Peyer's patch (tissue), 4 donors: ENCODE results near the gene HSBP1L1. TPM values are rescaled to one million over a fixed set of nuclear protein-coding genes. Genes with fewer than 3 reads are reported as not detected.

Source experiments
- DNase-seq, 3 donors: peaks; one replicate each; pipeline ENCODE4 v3.0.0-alpha.2; 2017 to 2019
- H3K27ac ChIP-seq, 4 donors: fragments of 200-600 bp; sonication (generic); one replicate each; pipeline ENCODE4 v1.5.1; 2016 to 2019
- H3K27me3 ChIP-seq, 2 donors: fragments of 200-600 bp; sonication (generic); one replicate each; pipeline ENCODE4 v1.5.1; 2019
- H3K36me3 ChIP-seq, 3 donors: fragments of 200-600 bp; sonication (generic); one replicate each; pipeline ENCODE4 v1.5.1; 2016 to 2019
- H3K4me1 ChIP-seq, 4 donors: fragments of 200-600 bp; sonication (generic); one replicate each; pipeline ENCODE4 v1.5.1; 2016 to 2019
- H3K4me3 ChIP-seq, 4 donors: fragments of 200-600 bp; sonication (generic); 1 replicate in 3 of 4; 2 replicates in 1 of 4; pipeline ENCODE4 v1.5.1; 2016 to 2019; ENCODE audit warnings: mild to moderate bottlenecking in 1 of 4
- H3K9me3 ChIP-seq, 4 donors: fragments of 200-600 bp; sonication (generic); one replicate each; pipeline ENCODE4 v1.5.1; 2016 to 2019; ENCODE audit warnings: mild to moderate bottlenecking in 1 of 4
- POLR2A ChIP-seq, 2 donors: fragments of 450-650 bp; IDR thresholded peaks; one replicate each; pipeline ENCODE4 v1.5.1; 2017; ENCODE audit warnings: antibody characterized with exemption in 2 of 2, mild to moderate bottlenecking in 2 of 2, moderate library complexity in 2 of 2
- total RNA-seq, 4 donors: library from RNA; depleted of rRNA; stranded (reverse); fragments of >200 nt; gene quantifications; one replicate each; pipeline ENCODE4 v1.1.0, GENCODE V29; 2016
- TF ChIP-seq, protein P1 (sequence below), 6 experiments: fragments of 450-650 bp in 4 of 6; fragments of 200-600 bp in 2 of 6; sonication (generic) in 1 of 6; IDR thresholded peaks; one replicate each; pipeline ENCODE4 v1.5.1; 2017 to 2019; ENCODE audit warnings: antibody characterized with exemption in 6 of 6, mild to moderate bottlenecking in 3 of 6, moderate library complexity in 1 of 6

HSBP1L1 gene
- total RNA-seq, 4 donors from 2014 or later = 14.9 to 64.9 (median 47.8) TPM

DNA sequence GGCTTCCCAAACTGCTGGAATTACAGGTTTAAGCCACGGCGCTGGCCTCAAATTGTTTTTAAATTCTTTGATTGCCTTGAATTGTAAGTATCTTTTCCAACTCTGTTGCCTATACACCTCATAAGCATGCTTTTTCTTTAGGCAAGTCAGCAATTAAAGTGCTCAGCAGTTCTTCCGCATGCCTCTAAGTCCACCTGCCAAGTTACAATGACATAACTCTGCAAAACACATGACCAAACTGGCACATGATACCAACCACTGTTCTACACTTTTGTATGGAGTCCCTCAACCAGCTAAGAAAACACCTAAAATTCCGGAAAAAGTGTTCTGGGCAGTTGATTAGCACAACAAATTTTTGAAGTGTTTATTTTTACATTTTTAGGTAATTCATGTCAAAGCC, 18.8 kb downstream of the HSBP1L1 start:
- Histone ChIP-seq H3K4me1 (peaks cover 0 to 22% (median 7%) of the 10 kb centered on the region in 4 donors), H3K27ac (no peak overlapping the region), H3K27me3 (no peaks in the 10 kb centered on the region), H3K36me3 (peaks cover 0 to 7% (median 0%) of the 10 kb centered on the region in 3 donors), H3K4me3 (no peak overlapping the region), H3K9me3 (no peaks in the 10 kb centered on the region)
- TF ChIP-seq, protein P1, sequence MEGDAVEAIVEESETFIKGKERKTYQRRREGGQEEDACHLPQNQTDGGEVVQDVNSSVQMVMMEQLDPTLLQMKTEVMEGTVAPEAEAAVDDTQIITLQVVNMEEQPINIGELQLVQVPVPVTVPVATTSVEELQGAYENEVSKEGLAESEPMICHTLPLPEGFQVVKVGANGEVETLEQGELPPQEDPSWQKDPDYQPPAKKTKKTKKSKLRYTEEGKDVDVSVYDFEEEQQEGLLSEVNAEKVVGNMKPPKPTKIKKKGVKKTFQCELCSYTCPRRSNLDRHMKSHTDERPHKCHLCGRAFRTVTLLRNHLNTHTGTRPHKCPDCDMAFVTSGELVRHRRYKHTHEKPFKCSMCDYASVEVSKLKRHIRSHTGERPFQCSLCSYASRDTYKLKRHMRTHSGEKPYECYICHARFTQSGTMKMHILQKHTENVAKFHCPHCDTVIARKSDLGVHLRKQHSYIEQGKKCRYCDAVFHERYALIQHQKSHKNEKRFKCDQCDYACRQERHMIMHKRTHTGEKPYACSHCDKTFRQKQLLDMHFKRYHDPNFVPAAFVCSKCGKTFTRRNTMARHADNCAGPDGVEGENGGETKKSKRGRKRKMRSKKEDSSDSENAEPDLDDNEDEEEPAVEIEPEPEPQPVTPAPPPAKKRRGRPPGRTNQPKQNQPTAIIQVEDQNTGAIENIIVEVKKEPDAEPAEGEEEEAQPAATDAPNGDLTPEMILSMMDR (IDR thresholded peaks at IDR 0.05) = no peak
- TF ChIP-seq POLR2A (IDR thresholded peaks at IDR 0.05) = no peak
- no peak for DNase-seq

DNA sequence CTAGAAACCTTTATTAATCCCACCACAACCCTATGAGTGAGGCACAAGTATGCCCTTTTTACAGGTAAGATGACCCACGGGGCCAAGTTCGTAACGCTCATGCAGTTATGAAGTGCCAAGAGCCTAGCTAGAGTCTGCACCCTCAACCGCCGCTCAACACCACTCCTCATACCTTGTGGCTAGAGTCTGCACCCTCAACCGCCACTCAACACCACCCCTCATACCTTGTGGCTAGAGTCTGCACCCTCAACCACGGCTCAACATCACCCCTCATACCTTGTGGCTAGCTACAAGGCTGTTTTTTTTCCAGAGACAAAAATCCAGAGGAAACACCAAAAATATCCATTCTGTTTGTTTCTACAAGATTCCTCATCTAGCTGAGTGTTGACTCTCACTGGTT, 19.4 kb downstream of the HSBP1L1 start:
- Histone ChIP-seq H3K27me3 (no peaks in the 10 kb centered on the region), H3K27ac (no peak overlapping the region), H3K4me3 (no peak overlapping the region), H3K36me3 (peaks cover 0 to 7% (median 0%) of the 10 kb centered on the region in 3 donors), H3K9me3 (no peaks in the 10 kb centered on the region), H3K4me1 (peaks cover 0 to 22% (median 7%) of the 10 kb centered on the region in 4 donors)
- DNase-seq = no peak
- TF ChIP-seq, protein P1 (IDR thresholded peaks at IDR 0.05) = no peak
- TF ChIP-seq POLR2A (IDR thresholded peaks at IDR 0.05) = no peak

DNA sequence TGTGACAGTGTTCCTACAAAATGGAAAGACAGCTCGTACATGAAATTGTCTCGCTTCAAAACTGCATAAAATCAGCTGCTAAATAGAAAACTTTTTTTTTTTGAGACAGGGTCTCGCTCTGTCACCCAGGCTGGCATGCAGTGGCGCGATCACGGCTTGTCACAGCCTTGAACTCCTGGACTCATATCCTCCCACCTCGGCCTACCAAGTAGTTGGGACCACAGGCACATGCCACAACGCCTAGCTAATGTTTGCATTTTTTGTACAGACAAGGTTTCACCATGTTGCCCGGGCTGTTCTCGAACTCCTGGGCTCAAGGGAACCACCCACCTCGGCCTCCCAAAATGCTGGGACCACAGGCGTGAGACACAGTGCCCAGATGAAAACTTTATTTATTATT, 20.7 kb downstream of the HSBP1L1 start:
- Histone ChIP-seq H3K27ac (no peak overlapping the region), H3K36me3 (peaks cover 0 to 7% (median 0%) of the 10 kb centered on the region in 3 donors), H3K27me3 (no peaks in the 10 kb centered on the region), H3K4me3 (no peak overlapping the region), H3K4me1 (peaks cover 0 to 27% (median 7%) of the 10 kb centered on the region in 4 donors), H3K9me3 (peaks cover 0 to 3% (median 0%) of the 10 kb centered on the region in 4 donors)
- TF ChIP-seq, protein P1 (IDR thresholded peaks at IDR 0.05) = no peak
- TF ChIP-seq POLR2A (IDR thresholded peaks at IDR 0.05) = no peak
- no peak for DNase-seq

DNA sequence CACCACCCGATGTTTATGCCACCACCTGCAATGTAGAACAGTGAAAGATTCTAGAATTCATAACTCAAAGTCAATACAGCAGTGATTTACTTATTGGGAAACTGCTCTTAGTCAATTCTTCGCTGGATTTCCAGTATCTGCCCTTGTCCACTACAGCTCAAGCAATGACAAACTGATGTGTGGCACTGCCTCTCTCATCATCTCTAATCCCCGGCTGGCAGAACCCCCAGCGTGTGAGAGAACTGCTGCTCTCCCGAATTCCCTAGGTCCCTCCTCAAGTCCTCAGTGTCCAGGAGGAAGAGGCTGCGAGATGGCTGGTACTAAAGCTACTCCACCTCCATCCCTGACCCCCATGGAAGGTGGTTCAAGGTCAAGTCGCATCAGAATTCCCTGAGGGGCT, 22.3 kb downstream of the HSBP1L1 start:
- Histone ChIP-seq H3K4me3 (peak overlapping the region in 2 of 4 donors; percentile 28 to 90), H3K9me3 (peaks cover 0 to 3% (median 0%) of the 10 kb centered on the region in 4 donors), H3K36me3 (peaks cover 0 to 7% (median 0%) of the 10 kb centered on the region in 3 donors), H3K27me3 (no peaks in the 10 kb centered on the region), H3K4me1 (peaks cover 0 to 27% (median 7%) of the 10 kb centered on the region in 4 donors), H3K27ac (no peak overlapping the region)
- DNase-seq = no peak
- TF ChIP-seq, protein P1 (IDR thresholded peaks at IDR 0.05) = no peak
- no peak for TF ChIP-seq POLR2A (IDR thresholded peaks at IDR 0.05)

DNA sequence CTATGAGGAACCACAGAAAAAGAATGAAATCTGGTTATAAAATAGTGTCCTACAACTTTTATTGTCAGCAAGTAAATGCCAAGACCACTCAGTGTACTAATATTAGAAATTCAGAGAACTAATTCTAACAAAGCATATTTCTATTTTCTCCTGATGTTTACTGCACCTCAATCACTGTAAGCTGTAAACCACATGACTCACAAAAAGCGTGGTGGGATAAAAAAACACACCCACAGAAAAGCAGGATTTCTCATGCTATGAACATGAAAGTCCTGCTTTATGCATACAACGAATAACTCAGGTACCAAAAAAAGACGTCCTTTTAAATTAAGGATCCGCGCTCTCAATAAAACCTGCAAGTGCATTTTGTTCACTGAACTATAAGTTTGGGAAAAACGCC, 23.1 kb downstream of the HSBP1L1 start:
- peaks cover 0 to 3% (median 0%) of the 10 kb centered on the region in 4 donors for H3K9me3 ChIP-seq
- TF ChIP-seq POLR2A (IDR thresholded peaks at IDR 0.05) = no peak
- DNase-seq = no peak
- H3K4me1 ChIP-seq = peaks cover 0 to 24% (median 7%) of the 10 kb centered on the region in 4 donors
- peak overlapping the region; percentile 85 to 97 (median 92) for H3K4me3 ChIP-seq
- peaks cover 0 to 3% (median 0%) of the 10 kb centered on the region in 3 donors for H3K36me3 ChIP-seq
- H3K27ac ChIP-seq = peak overlapping the region in 3 of 4 donors; percentile 94 to 96 (median 94)
- no peaks in the 10 kb centered on the region for H3K27me3 ChIP-seq

DNA sequence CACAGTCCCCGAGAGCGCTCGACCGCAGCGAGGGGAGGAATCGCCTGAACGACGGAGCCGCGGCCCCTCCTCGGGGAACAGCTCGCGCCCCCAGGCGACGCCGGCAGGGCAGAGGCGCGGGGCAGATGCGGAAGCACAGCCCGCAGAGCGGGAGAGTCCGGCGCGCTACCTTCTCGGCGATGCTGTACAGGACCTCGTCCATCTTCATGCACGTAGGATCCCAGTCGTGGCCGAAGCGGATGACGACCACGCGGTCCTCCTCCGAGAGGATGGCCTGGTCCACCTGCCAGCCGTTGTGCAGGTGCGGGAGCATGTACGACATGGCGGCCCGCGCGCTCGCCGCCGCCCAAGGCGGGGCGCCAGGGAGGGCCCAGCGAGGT, 23.6 kb downstream of the HSBP1L1 start:
- H3K27me3 ChIP-seq = no peaks in the 10 kb centered on the region
- H3K4me3 ChIP-seq = peak overlapping the region; percentile 85 to 97 (median 92)
- TF ChIP-seq, protein P1 (IDR thresholded peaks at IDR 0.05) = peak in 4 of 6 experiments; percentile 4 to 35 (median 14)
- TF ChIP-seq POLR2A (IDR thresholded peaks at IDR 0.05) = no peak
- peak overlapping the region; percentile 94 to 96 (median 94) for H3K27ac ChIP-seq
- peak in 2 of 3 donors; percentile 67 to 78 for DNase-seq
- H3K36me3 ChIP-seq = no peaks in the 10 kb centered on the region
- H3K9me3 ChIP-seq = peaks cover 0 to 3% (median 0%) of the 10 kb centered on the region in 4 donors
- H3K4me1 ChIP-seq = peaks cover 0 to 20% (median 7%) of the 10 kb centered on the region in 4 donors
